Inflammatory macrophage treated with lipopolysaccharide for 4 hours (primary cell): ENCODE measurements around the gene C20orf204.
"Not testable (repeated sequence)": the region's sequence is repeated elsewhere in the genome, so short reads cannot be mapped to it uniquely, and the experiment has no call there.

Experiments used
- DNase-seq: peaks from one replicate; pipeline ENCODE4 v3.0.0-alpha.2; 2020

The C20orf204 gene

GRCh38 chr20:64086801-64087200 is 50.8 kb downstream of the C20orf204 start:
- no peak for DNase-seq

GRCh38 chr20:64087226-64087825 is 51.3 kb downstream of the C20orf204 start:
- not testable (repeated sequence) for DNase-seq

- not testable (repeated sequence) for DNase-seq
These were observed 52.6 kb downstream of the C20orf204 start for GRCh38 chr20:64088586-64088985.
